Activated naive CD4-positive, alpha-beta T cell (primary cell): Measurements from ENCODE around the gene IQGAP2.
"Not testable (repeated sequence)": the region's sequence is repeated elsewhere in the genome, so short reads cannot be mapped to it uniquely, and the experiment has no call there.

ENCODE experiments used
- DNase-seq, 4 experiments: peaks; one replicate each; lab custom pipeline; 2025; lab: John Stamatoyannopoulos, UW

IQGAP2 gene

GRCh38 chr5:76715736-76716455, 312.8 kb downstream of the IQGAP2 start, which contains the start of gene F2R:
TSS of gene F2R (plus strand) at chr5:76716126. CDS start at chr5:76716308, 182 bp downstream.
- DNase-seq: peak in 3 of 4 experiments; percentile 6 to 40 (median 10)

GRCh38 chr5:76716456-76717157, 313.5 kb downstream of the IQGAP2 start:
- no peak for DNase-seq

GRCh38 chr5:76717222-76718083, 314.4 kb downstream of the IQGAP2 start:
- no peak for DNase-seq

- no peak for DNase-seq
Measured at GRCh38 chr5:76718381-76718832, 315.3 kb downstream of the IQGAP2 start.

- DNase-seq: no peak
Measured at GRCh38 chr5:76718880-76719279, 315.8 kb downstream of the IQGAP2 start.

- DNase-seq: no peak
Measured at GRCh38 chr5:76720988-76721569, 318.0 kb downstream of the IQGAP2 start.

- DNase-seq: no peak
Measured at GRCh38 chr5:76723266-76723665, 320.2 kb downstream of the IQGAP2 start.

GRCh38 chr5:76723906-76724305, 320.8 kb downstream of the IQGAP2 start:
- DNase-seq: no peak

- no peak for DNase-seq
Measured at GRCh38 chr5:76724871-76725270, 321.8 kb downstream of the IQGAP2 start.

- DNase-seq: no peak
Measured at GRCh38 chr5:76728965-76729364, 325.9 kb downstream of the IQGAP2 start.

GRCh38 chr5:76729373-76730290, 326.5 kb downstream of the IQGAP2 start:
- DNase-seq: no peak

- no peak for DNase-seq
Measured at GRCh38 chr5:76732405-76733048, 329.4 kb downstream of the IQGAP2 start.

GRCh38 chr5:76733049-76733417, 329.9 kb downstream of the IQGAP2 start:
- no peak for DNase-seq

- no peak for DNase-seq
Measured at GRCh38 chr5:76735762-76736545, 332.9 kb downstream of the IQGAP2 start.

GRCh38 chr5:76736679-76737556, 333.8 kb downstream of the IQGAP2 start:
- DNase-seq: no peak

- DNase-seq: no peak
Measured at GRCh38 chr5:76737846-76738245, 334.8 kb downstream of the IQGAP2 start.

GRCh38 chr5:76741506-76741905, 338.4 kb downstream of the IQGAP2 start:
- DNase-seq: not testable (repeated sequence)

GRCh38 chr5:76742583-76742982, 339.5 kb downstream of the IQGAP2 start:
- no peak for DNase-seq

- no peak for DNase-seq
Measured at GRCh38 chr5:76744632-76745031, 341.5 kb downstream of the IQGAP2 start.
